ENCODE results near the gene PCNX2.
"Not testable (repeated sequence)": the region's sequence is repeated elsewhere in the genome, so short reads cannot be mapped to it uniquely, and the experiment has no call there.

Gene PCNX2

GRCh38 chr1:233140974-233141373 lies 154.6 kb downstream of the PCNX2 start:
- DNase-seq = no peak

GRCh38 chr1:233140499-233140898 lies 155.0 kb downstream of the PCNX2 start:
- DNase-seq = no peak

- DNase-seq = no peak
Measured at GRCh38 chr1:233138788-233139585, 156.5 kb downstream of the PCNX2 start.

- no peak for DNase-seq
Measured at GRCh38 chr1:233135833-233136232, 159.7 kb downstream of the PCNX2 start.

- DNase-seq = no peak
Measured at GRCh38 chr1:233132445-233132844, 163.1 kb downstream of the PCNX2 start.

GRCh38 chr1:233129031-233129430 lies 166.5 kb downstream of the PCNX2 start:
- not testable (repeated sequence) for DNase-seq

- DNase-seq = no peak
Measured at GRCh38 chr1:233127157-233127556, 168.4 kb downstream of the PCNX2 start.

GRCh38 chr1:233122779-233123178 lies 172.7 kb downstream of the PCNX2 start:
- no peak for DNase-seq

GRCh38 chr1:233121947-233122559 lies 173.5 kb downstream of the PCNX2 start:
- DNase-seq = no peak

GRCh38 chr1:233114860-233115259 lies 180.7 kb downstream of the PCNX2 start:
- no peak for DNase-seq

GRCh38 chr1:233114159-233114558 lies 181.4 kb downstream of the PCNX2 start:
- DNase-seq = no peak

GRCh38 chr1:233113009-233113879 lies 182.3 kb downstream of the PCNX2 start:
- DNase-seq = peak; percentile 19 to 71

- no peak for DNase-seq
Measured at GRCh38 chr1:233112186-233113008, 183.1 kb downstream of the PCNX2 start.

- no peak for DNase-seq
Measured at GRCh38 chr1:233111731-233112130, 183.8 kb downstream of the PCNX2 start.

- DNase-seq = no peak
Measured at GRCh38 chr1:233109096-233109495, 186.4 kb downstream of the PCNX2 start.

GRCh38 chr1:233107716-233108130 lies 187.8 kb downstream of the PCNX2 start:
- DNase-seq = not testable (repeated sequence)

- DNase-seq = no peak
Measured at GRCh38 chr1:233107130-233107660, 188.3 kb downstream of the PCNX2 start.

GRCh38 chr1:233105225-233105624 lies 190.3 kb downstream of the PCNX2 start:
- DNase-seq = no peak

- no peak for DNase-seq
Measured at GRCh38 chr1:233102341-233102740, 193.2 kb downstream of the PCNX2 start.

- DNase-seq = no peak
Measured at GRCh38 chr1:233097959-233098580, 197.5 kb downstream of the PCNX2 start.

- DNase-seq = no peak
Measured at GRCh38 chr1:233097546-233097945, 198.0 kb downstream of the PCNX2 start.

GRCh38 chr1:233094691-233095090 lies 200.8 kb downstream of the PCNX2 start:
- no peak for DNase-seq

Measured in CD4-positive, alpha-beta T cell treated with Interferon alpha-2 for 1 hour (primary cell).